Loucy (cell line): ENCODE results near the gene FAM53B.

Experiments
- H2AFZ ChIP-seq: fragments of 200-600 bp; sonication (generic); 2 replicates; pipeline ENCODE4 v1.6.0; 2016; ENCODE audit warnings: antibody characterized with exemption, mild to moderate bottlenecking, low read length, moderate library complexity
- H3F3A ChIP-seq: fragments of 200-600 bp; 2 replicates; pipeline ENCODE4 v1.6.0; 2016; ENCODE audit warnings: antibody characterized with exemption, low read depth, mild to moderate bottlenecking
- H3K27me3 ChIP-seq: fragments of 200-600 bp; sonication (generic); 2 replicates; pipeline ENCODE4 v1.6.1; 2014; ENCODE audit warnings: low read length, mild to moderate bottlenecking; ENCODE audit not compliant: insufficient read depth, poor library complexity, severe bottlenecking
- H3K36me3 ChIP-seq: fragments of 200-600 bp; sonication (generic); 2 replicates; pipeline ENCODE4 v1.6.1; 2016; ENCODE audit warnings: low read length; ENCODE audit not compliant: insufficient read depth
- H3K4me1 ChIP-seq: fragments of 200-600 bp; sonication (generic); 2 replicates; pipeline ENCODE4 v1.5.1; 2014; ENCODE audit warnings: low read length, mild to moderate bottlenecking; ENCODE audit not compliant: insufficient read depth, poor library complexity, severe bottlenecking
- H3K4me2 ChIP-seq: fragments of 200-600 bp; sonication (generic); 2 replicates; pipeline ENCODE4 v1.6.0; 2014; ENCODE audit warnings: antibody characterized with exemption, low read length, low read depth, mild to moderate bottlenecking; ENCODE audit not compliant: poor library complexity, severe bottlenecking
- H3K4me3 ChIP-seq: fragments of 200-600 bp; sonication (generic); 2 replicates; pipeline ENCODE4 v1.5.1; 2014; ENCODE audit warnings: low read length, mild to moderate bottlenecking, mixed read lengths; ENCODE audit not compliant: poor library complexity, severe bottlenecking
- H3K79me2 ChIP-seq: fragments of 200-600 bp; sonication (generic); 2 replicates; pipeline ENCODE4 v1.6.1; 2014; ENCODE audit warnings: low read length; ENCODE audit not compliant: insufficient read depth
- H3K9ac ChIP-seq: fragments of 200-600 bp; sonication (generic); 2 replicates; pipeline ENCODE4 v1.6.0; 2014; ENCODE audit warnings: mild to moderate bottlenecking, low read depth, low read length, moderate library complexity; ENCODE audit not compliant: poor library complexity, severe bottlenecking
- H3K9me2 ChIP-seq: fragments of 200-600 bp; sonication (generic); replicated peaks from 2 replicates; pipeline ENCODE4 v1.6.1; 2016; ENCODE audit warnings: low read depth, low read length, mixed read lengths
- H3K9me3 ChIP-seq: fragments of 200-600 bp; sonication (generic); 2 replicates; pipeline ENCODE4 v1.6.1; 2014; ENCODE audit warnings: mild to moderate bottlenecking, antibody characterized with exemption, low read length, low read depth; ENCODE audit not compliant: insufficient read depth
- H4K20me1 ChIP-seq: fragments of 200-600 bp; sonication (generic); 2 replicates; pipeline ENCODE4 v1.6.0; 2014; ENCODE audit warnings: antibody characterized with exemption, low read length, mild to moderate bottlenecking; ENCODE audit not compliant: insufficient read depth, poor library complexity, severe bottlenecking
- CTCF ChIP-seq: fragments of 200-600 bp; sonication (generic); conservative IDR thresholded peaks from 2 replicates; pipeline ENCODE4 v1.5.1; 2014; ENCODE audit warnings: mild to moderate bottlenecking, antibody characterized with exemption, low read length
- EZH2phosphoT487 ChIP-seq: fragments of 200-600 bp; IDR thresholded peaks from 2 replicates; pipeline ENCODE4 v1.6.1; 2018; ENCODE audit warnings: antibody characterized with exemption, mild to moderate bottlenecking, moderate library complexity, borderline replicate concordance

The FAM53B gene

GRCh38 chr10:124598773-124599587 is 145.2 kb downstream of the FAM53B start:
- Histone ChIP-seq H3K4me3 (no peak overlapping the region), H3K9ac (no peak overlapping the region), H4K20me1 (no peaks in the 10 kb centered on the region), H3K36me3 (no peaks in the 10 kb centered on the region), H3K9me3 (no peaks in the 10 kb centered on the region), H3K9me2 (no peaks in the 10 kb centered on the region), H3K4me1 (no peaks in the 10 kb centered on the region), H3K27me3 (no peaks in the 10 kb centered on the region), H3K4me2 (no peak overlapping the region), H2AFZ (no peak overlapping the region), H3K79me2 (no peaks in the 10 kb centered on the region), H3F3A (no peaks in the 10 kb centered on the region)
- TF ChIP-seq EZH2phosphoT487 = no peak
- no peak for TF ChIP-seq CTCF

GRCh38 chr10:124598196-124598595 is 146.0 kb downstream of the FAM53B start:
- Histone ChIP-seq H3K79me2 (no peaks in the 10 kb centered on the region), H3K36me3 (no peaks in the 10 kb centered on the region), H3K9ac (no peak overlapping the region), H2AFZ (no peak overlapping the region), H3K27me3 (no peaks in the 10 kb centered on the region), H3K4me2 (no peak overlapping the region), H3K9me3 (no peaks in the 10 kb centered on the region), H3K9me2 (no peaks in the 10 kb centered on the region), H3K4me3 (no peak overlapping the region), H4K20me1 (no peaks in the 10 kb centered on the region), H3K4me1 (no peaks in the 10 kb centered on the region), H3F3A (no peaks in the 10 kb centered on the region)
- TF ChIP-seq CTCF (no peak), EZH2phosphoT487 (no peak)

GRCh38 chr10:124597846-124598165 is 146.4 kb downstream of the FAM53B start:
- no peaks in the 10 kb centered on the region for H3K9me2 ChIP-seq
- no peak overlapping the region for H3K9ac ChIP-seq
- no peak overlapping the region for H2AFZ ChIP-seq
- H3K4me2 ChIP-seq = no peak overlapping the region
- no peaks in the 10 kb centered on the region for H3K4me1 ChIP-seq
- TF ChIP-seq EZH2phosphoT487 = no peak
- TF ChIP-seq CTCF = no peak
- H3K9me3 ChIP-seq = no peaks in the 10 kb centered on the region
- H3F3A ChIP-seq = no peaks in the 10 kb centered on the region
- no peaks in the 10 kb centered on the region for H3K27me3 ChIP-seq
- no peaks in the 10 kb centered on the region for H3K79me2 ChIP-seq
- no peak overlapping the region for H3K4me3 ChIP-seq
- no peaks in the 10 kb centered on the region for H4K20me1 ChIP-seq
- no peaks in the 10 kb centered on the region for H3K36me3 ChIP-seq
